Type B pancreatic cell (in vitro differentiated cells): Measurements from ENCODE around the gene MTTP. TPM values are rescaled to one million over a fixed set of nuclear protein-coding genes. Genes with fewer than 3 reads are reported as not detected.

Experiments used
- DNase-seq: peaks from one replicate; pipeline ENCODE4 v3.0.0; 2021; ENCODE audit warnings: mixed read lengths; ENCODE audit not compliant: unreplicated experiment; ENCODE audit errors: extremely low spot score
- H3K27ac Mint-ChIP-seq: 2 replicates; pipeline ENCODE4 v1.8.0; 2021; ENCODE audit warnings: mild to moderate bottlenecking, mixed read lengths
- H3K27me3 Mint-ChIP-seq: 2 replicates; pipeline ENCODE4 v1.8.0; 2021; ENCODE audit warnings: mixed read lengths
- H3K36me3 Mint-ChIP-seq: 2 replicates; pipeline ENCODE4 v1.8.0; 2021; ENCODE audit warnings: mixed read lengths
- H3K4me1 Mint-ChIP-seq: one replicate; pipeline ENCODE4 v1.8.0; 2021; ENCODE audit warnings: mixed read lengths; ENCODE audit not compliant: unreplicated experiment
- H3K4me3 Mint-ChIP-seq: 2 replicates; pipeline ENCODE4 v1.8.0; 2021; ENCODE audit warnings: mild to moderate bottlenecking, mixed read lengths
- H3K9me3 Mint-ChIP-seq: 2 replicates; pipeline ENCODE4 v1.8.0; 2021; ENCODE audit warnings: mixed read lengths
- total RNA-seq: library from RNA; stranded (reverse); gene quantifications from 2 replicates; pipeline ENCODE4 v1.2.1, GENCODE V29; 2021; ENCODE audit warnings: low replicate concordance
- TF ChIP-seq, protein P1 (sequence below): fragments of 200-600 bp; sonication (generic); conservative IDR thresholded peaks from 2 replicates; pipeline ENCODE4 v1.5.0; 2021; ENCODE audit warnings: antibody characterized with exemption, mild to moderate bottlenecking

Gene MTTP
- total RNA-seq, 1 donor from 2014 or later = 16.0 TPM

DNA sequence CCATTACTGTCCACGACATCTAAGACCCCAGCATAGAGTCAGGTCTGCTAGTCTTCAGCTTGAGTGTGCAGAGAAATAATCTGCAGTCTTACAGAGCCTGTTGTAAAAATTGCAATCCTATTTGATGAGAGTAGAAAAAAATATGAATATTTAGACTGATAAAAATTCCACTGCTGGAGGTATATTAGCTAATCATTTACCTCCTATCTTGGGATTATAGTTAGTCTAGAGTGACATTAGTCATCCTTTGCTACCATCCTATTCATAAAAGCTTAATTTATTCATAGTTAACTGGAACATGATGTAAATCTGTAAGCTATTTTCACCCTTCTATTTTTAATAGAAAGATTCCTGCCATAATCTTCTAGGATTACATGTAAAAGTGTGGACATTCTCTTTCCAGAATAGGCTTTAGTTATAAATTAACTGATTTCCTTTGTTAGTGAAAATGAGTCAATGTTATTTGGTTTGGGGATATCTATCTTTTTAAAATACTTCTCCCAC lies 56.3 kb downstream of the MTTP start:
- no peak for DNase-seq
- Mint-ChIP-seq H3K9me3 (no peaks in the 10 kb centered on the region), H3K4me1 (no peaks in the 10 kb centered on the region), H3K27ac (no peak overlapping the region), H3K4me3 (no peak overlapping the region), H3K27me3 (no peaks in the 10 kb centered on the region), H3K36me3 (no peaks in the 10 kb centered on the region)
- TF ChIP-seq, protein P1, sequence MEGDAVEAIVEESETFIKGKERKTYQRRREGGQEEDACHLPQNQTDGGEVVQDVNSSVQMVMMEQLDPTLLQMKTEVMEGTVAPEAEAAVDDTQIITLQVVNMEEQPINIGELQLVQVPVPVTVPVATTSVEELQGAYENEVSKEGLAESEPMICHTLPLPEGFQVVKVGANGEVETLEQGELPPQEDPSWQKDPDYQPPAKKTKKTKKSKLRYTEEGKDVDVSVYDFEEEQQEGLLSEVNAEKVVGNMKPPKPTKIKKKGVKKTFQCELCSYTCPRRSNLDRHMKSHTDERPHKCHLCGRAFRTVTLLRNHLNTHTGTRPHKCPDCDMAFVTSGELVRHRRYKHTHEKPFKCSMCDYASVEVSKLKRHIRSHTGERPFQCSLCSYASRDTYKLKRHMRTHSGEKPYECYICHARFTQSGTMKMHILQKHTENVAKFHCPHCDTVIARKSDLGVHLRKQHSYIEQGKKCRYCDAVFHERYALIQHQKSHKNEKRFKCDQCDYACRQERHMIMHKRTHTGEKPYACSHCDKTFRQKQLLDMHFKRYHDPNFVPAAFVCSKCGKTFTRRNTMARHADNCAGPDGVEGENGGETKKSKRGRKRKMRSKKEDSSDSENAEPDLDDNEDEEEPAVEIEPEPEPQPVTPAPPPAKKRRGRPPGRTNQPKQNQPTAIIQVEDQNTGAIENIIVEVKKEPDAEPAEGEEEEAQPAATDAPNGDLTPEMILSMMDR = no peak

DNA sequence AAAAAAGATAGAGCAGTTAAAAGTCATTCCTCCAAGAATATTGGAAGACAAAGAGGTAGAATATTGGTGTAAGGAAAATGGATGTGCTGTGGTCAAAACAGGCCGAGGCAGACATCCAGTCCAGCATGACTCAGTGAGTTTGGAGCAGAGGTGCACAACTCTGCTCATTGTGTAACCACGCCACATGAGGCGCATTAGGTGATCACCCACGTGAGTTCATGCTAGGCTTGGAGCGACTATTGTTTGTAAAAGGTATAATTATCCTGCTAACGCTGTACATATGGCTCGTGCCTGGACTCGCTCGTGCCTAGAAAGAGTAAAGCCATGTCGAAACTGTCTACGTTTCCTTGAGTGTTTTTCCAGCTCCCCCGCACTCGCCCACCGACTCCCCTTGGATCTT lies 59.1 kb downstream of the MTTP start:
- TF ChIP-seq, protein P1 = no peak
- Mint-ChIP-seq H3K27ac (no peak overlapping the region), H3K36me3 (no peaks in the 10 kb centered on the region), H3K4me3 (no peak overlapping the region), H3K4me1 (no peaks in the 10 kb centered on the region), H3K9me3 (no peaks in the 10 kb centered on the region), H3K27me3 (no peaks in the 10 kb centered on the region)
- no peak for DNase-seq

DNA sequence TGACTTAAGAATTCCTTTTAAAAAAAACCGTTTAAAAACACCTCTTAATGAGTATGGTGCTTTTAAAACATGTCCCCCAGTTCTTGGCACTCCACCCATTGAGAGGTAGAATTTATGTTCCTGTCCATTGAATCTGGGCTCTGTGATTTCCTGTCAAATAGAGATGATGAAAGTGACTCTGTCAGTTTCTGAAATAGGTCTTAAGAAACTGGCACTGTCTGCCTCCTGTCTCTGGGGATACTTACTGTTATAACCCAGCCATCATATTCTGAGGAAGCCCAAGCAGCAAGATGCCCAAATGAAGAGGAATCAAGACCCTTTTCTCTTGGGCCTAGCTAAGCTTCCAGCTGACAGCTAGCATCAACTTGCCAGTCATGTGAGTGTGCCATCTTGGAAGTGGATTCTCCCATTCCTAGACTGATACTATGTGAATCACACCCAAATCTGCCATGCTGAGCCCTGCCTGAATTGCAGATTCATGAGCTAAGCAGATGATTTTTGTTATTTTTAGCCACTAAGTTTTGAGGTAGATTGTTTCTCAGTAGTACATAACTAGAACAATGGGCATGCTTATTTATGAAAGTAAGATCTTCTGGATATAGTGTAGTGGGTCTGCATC lies 60.2 kb downstream of the MTTP start:
- Mint-ChIP-seq H3K27me3 (no peaks in the 10 kb centered on the region), H3K36me3 (no peaks in the 10 kb centered on the region), H3K4me1 (no peaks in the 10 kb centered on the region), H3K4me3 (no peak overlapping the region), H3K27ac (no peak overlapping the region), H3K9me3 (no peaks in the 10 kb centered on the region)
- no peak for DNase-seq
- TF ChIP-seq, protein P1 = no peak

DNA sequence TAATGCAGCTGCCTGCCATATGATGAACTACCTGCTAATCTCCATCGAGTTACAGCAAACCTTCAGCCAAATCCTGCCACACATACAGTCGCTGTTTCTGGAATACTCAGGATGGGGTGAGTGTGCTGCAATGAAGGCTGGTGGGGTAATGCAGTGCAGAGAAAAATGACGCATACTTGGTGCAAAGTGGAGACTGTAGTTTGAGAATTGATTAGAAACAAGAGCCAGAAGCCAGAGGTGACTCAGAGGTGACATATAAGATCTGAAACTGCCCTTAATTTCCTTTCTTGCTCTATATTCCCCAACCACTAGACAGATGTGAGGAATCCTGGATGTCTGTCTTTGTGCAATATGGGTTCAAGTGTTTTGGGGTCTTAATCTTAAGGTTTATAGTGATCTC lies 61.0 kb downstream of the MTTP start:
- Mint-ChIP-seq H3K4me1 (no peaks in the 10 kb centered on the region), H3K27me3 (no peaks in the 10 kb centered on the region), H3K4me3 (no peak overlapping the region), H3K27ac (no peak overlapping the region), H3K9me3 (no peaks in the 10 kb centered on the region), H3K36me3 (no peaks in the 10 kb centered on the region)
- DNase-seq = no peak
- TF ChIP-seq, protein P1 = no peak

DNA sequence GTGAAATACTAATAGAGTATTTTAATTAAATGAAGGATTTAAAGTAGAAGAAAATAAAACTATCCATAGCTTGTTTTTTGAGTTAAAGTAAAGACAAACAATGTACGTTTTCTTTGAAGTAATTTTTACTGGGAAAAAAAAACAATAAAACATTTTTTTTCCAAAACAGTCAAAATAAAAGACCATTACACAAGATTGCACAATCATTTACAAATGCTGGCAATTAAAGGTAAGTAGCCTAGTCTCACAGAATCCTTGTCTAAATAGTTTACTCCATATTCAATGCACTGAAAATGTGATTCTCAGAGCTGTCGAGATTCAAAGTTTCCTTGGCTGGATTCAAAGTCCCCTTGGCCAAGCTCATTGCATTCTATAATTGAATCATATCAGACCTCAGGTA lies 61.8 kb downstream of the MTTP start:
- TF ChIP-seq, protein P1 = no peak
- no peak for DNase-seq
- no peak overlapping the region for H3K27ac Mint-ChIP-seq
- H3K36me3 Mint-ChIP-seq = no peaks in the 10 kb centered on the region
- H3K9me3 Mint-ChIP-seq = no peaks in the 10 kb centered on the region
- no peaks in the 10 kb centered on the region for H3K4me1 Mint-ChIP-seq
- H3K4me3 Mint-ChIP-seq = no peak overlapping the region
- no peaks in the 10 kb centered on the region for H3K27me3 Mint-ChIP-seq
